H1 (cell line): Measurements from ENCODE around the gene DCXR. TPM values are rescaled to one million over a fixed set of nuclear protein-coding genes. Genes with fewer than 3 reads are reported as not detected.

Experiments used
- CTCF ChIA-PET: fragments of 300-600 bp; sonication (Branson Sonifier 250); formaldehyde crosslinking; loops from one replicate; lab custom pipeline; 2021; ENCODE audit not compliant: partially characterized antibody; lab: Charles Lee
- POLR2A ChIA-PET: fragments of 300-600 bp; sonication (Branson Sonifier 250); formaldehyde crosslinking; loops from one replicate; lab custom pipeline; 2021; ENCODE audit warnings: inconsistent platforms; ENCODE audit not compliant: partially characterized antibody; lab: Charles Lee
- DNase-seq, 2 experiments: peaks; one replicate each; pipeline versions ENCODE4 v3.0.0 to v3.0.0-alpha.2; 2010 to 2022; ENCODE audit warnings: low spot score in 2 of 2, low read depth in 1 of 2, mixed read lengths in 1 of 2
- FAIRE-seq: peaks from 2 replicates; lab custom pipeline; 2011; peaks lifted over from hg19 to GRCh38; lab: Jason Lieb, UNC
- H2AFZ ChIP-seq: 2 replicates; pipeline ENCODE4 v1.8.1; 2012; ENCODE audit warnings: low read length, inconsistent platforms
- H2AK5ac ChIP-seq: 2 replicates; pipeline ENCODE4 v1.6.1; 2013; ENCODE audit warnings: low read depth, low read length
- H2BK120ac ChIP-seq: replicated peaks from 2 replicates; pipeline ENCODE3; 2013; ENCODE audit warnings: low read depth, low read length, inconsistent platforms
- H2BK12ac ChIP-seq: 2 replicates; pipeline ENCODE4 v1.6.1; 2013; ENCODE audit warnings: low read depth, low read length
- H2BK15ac ChIP-seq: 2 replicates; pipeline ENCODE4 v1.6.1; 2013; ENCODE audit warnings: low read length
- H2BK20ac ChIP-seq: 2 replicates; pipeline ENCODE4 v1.6.1; 2013; ENCODE audit warnings: low read length
- H2BK5ac ChIP-seq: 2 replicates; pipeline ENCODE4 v1.6.1; 2013; ENCODE audit warnings: low read depth, low read length
- H3K14ac ChIP-seq: 2 replicates; pipeline ENCODE4 v1.6.1; 2013; ENCODE audit warnings: inconsistent platforms; ENCODE audit not compliant: insufficient read length
- H3K18ac ChIP-seq: 2 replicates; pipeline ENCODE4 v1.6.1; 2013; ENCODE audit warnings: low read length; ENCODE audit errors: extremely low read depth
- H3K23ac ChIP-seq: 2 replicates; pipeline ENCODE4 v1.6.1; 2013; ENCODE audit warnings: inconsistent platforms; ENCODE audit not compliant: insufficient read length
- H3K23me2 ChIP-seq: 2 replicates; pipeline ENCODE4 v1.6.1; 2013; ENCODE audit warnings: low read depth, low read length
- H3K27ac ChIP-seq: 2 replicates; pipeline ENCODE4 v1.6.1; 2011; ENCODE audit warnings: low read depth, low read length, inconsistent platforms
- H3K27me3 ChIP-seq, 4 experiments: replicated peaks in 1 of 4; 1 replicate in 1 of 4; 2 replicates in 3 of 4; pipeline versions ENCODE4 v1.6.1 to v1.8.1; 2011 to 2013; ENCODE audit warnings: low read length in 3 of 4, mild to moderate bottlenecking in 3 of 4, inconsistent platforms in 2 of 4, mixed read lengths in 2 of 4, moderate library complexity in 1 of 4; ENCODE audit not compliant: control insufficient read depth in 3 of 4, insufficient read depth in 3 of 4; ENCODE audit errors: extremely low read depth in 1 of 4
- H3K36me3 ChIP-seq, 4 experiments: 2 replicates each; pipeline versions ENCODE4 v1.6.1 to v1.8.1; 2011 to 2013; ENCODE audit warnings: mild to moderate bottlenecking in 4 of 4, low read length in 3 of 4, moderate library complexity in 2 of 4, control low read depth in 1 of 4, inconsistent platforms in 1 of 4; ENCODE audit not compliant: insufficient read depth in 4 of 4, control insufficient read depth in 2 of 4
- H3K4ac ChIP-seq: replicated peaks from 2 replicates; pipeline ENCODE3; 2013; ENCODE audit warnings: low read length, low read depth, mixed read lengths, inconsistent platforms; ENCODE audit not compliant: insufficient read length
- H3K4me1 ChIP-seq, 4 experiments: replicated peaks in 1 of 4; 1 replicate in 1 of 4; 2 replicates in 3 of 4; pipeline versions ENCODE4 v1.6.1 to v1.8.1; 2011 to 2013; ENCODE audit warnings: low read length in 3 of 4, inconsistent platforms in 2 of 4, mixed read lengths in 1 of 4; ENCODE audit not compliant: insufficient read depth in 4 of 4, control insufficient read depth in 3 of 4
- H3K4me2 ChIP-seq, 2 experiments: 2 replicates each; pipeline versions ENCODE4 v1.6.1 to v1.8.1; 2011 to 2013; ENCODE audit warnings: low read depth in 2 of 2, low read length in 2 of 2, control low read depth in 1 of 2, inconsistent platforms in 1 of 2, mild to moderate bottlenecking in 1 of 2; ENCODE audit not compliant: insufficient read depth in 1 of 2
- H3K4me3 ChIP-seq, 4 experiments: fragments of 200-600, 300-600 bp in 1 of 4; sonication (generic), shearing (Covaris generic), sonication (Bioruptor Twin) in 1 of 4; 2 replicates each; pipeline versions ENCODE4 v1.5.1 to v1.8.1; 2011 to 2016; ENCODE audit warnings: low read length in 4 of 4, low read depth in 3 of 4, control low read depth in 2 of 4, inconsistent platforms in 2 of 4, mild to moderate bottlenecking in 2 of 4, mixed read lengths in 1 of 4, moderate library complexity in 1 of 4; ENCODE audit not compliant: insufficient read depth in 2 of 4; ENCODE audit errors: extremely low read depth in 1 of 4
- H3K56ac ChIP-seq: replicated peaks from 2 replicates; pipeline ENCODE3; 2013; ENCODE audit warnings: low read depth, mild to moderate bottlenecking, mixed read lengths, low read length, inconsistent platforms; ENCODE audit not compliant: insufficient read length
- H3K79me1 ChIP-seq: 2 replicates; pipeline ENCODE4 v1.6.1; 2013; ENCODE audit warnings: low read depth, low read length, control low read depth
- H3K79me2 ChIP-seq, 2 experiments: 2 replicates each; pipeline versions ENCODE4 v1.6.1 to v1.8.1; 2012 to 2013; ENCODE audit warnings: low read length in 2 of 2, mild to moderate bottlenecking in 2 of 2, inconsistent platforms in 1 of 2; ENCODE audit not compliant: insufficient read depth in 2 of 2, control insufficient read depth in 1 of 2
- H3K9ac ChIP-seq, 4 experiments: replicated peaks in 1 of 4; 1 replicate in 1 of 4; 2 replicates in 3 of 4; pipeline versions ENCODE4 v1.6.1 to v1.8.1; 2011 to 2013; ENCODE audit warnings: low read depth in 3 of 4, low read length in 3 of 4, control low read depth in 2 of 4, mild to moderate bottlenecking in 2 of 4, moderate library complexity in 2 of 4, inconsistent platforms in 1 of 4; ENCODE audit errors: extremely low read depth in 1 of 4
- H3K9me3 ChIP-seq, 2 experiments: 2 replicates each; pipeline versions ENCODE4 v1.6.1 to v1.8.1; 2012 to 2013; ENCODE audit warnings: mild to moderate bottlenecking in 2 of 2, moderate library complexity in 2 of 2, control low read depth in 1 of 2, inconsistent platforms in 1 of 2, low read depth in 1 of 2, low read length in 1 of 2, mixed read lengths in 1 of 2; ENCODE audit not compliant: insufficient read depth in 2 of 2
- H4K20me1 ChIP-seq, 2 experiments: replicated peaks in 1 of 2; 2 replicates each; pipeline versions ENCODE3 to v1.8.1; 2011 to 2013; ENCODE audit warnings: inconsistent platforms in 2 of 2, low read length in 2 of 2, mild to moderate bottlenecking in 1 of 2; ENCODE audit not compliant: insufficient read depth in 2 of 2, control insufficient read depth in 1 of 2
- H4K5ac ChIP-seq: 2 replicates; pipeline ENCODE4 v1.6.1; 2013; ENCODE audit warnings: low read length, low read depth, mixed read lengths, inconsistent platforms; ENCODE audit not compliant: insufficient read length
- H4K8ac ChIP-seq: 2 replicates; pipeline ENCODE4 v1.8.0; 2013; ENCODE audit warnings: mild to moderate bottlenecking, moderate library complexity, low read length, inconsistent platforms; ENCODE audit not compliant: insufficient read depth; ENCODE audit errors: extremely low read depth
- H4K91ac ChIP-seq: replicated peaks from 2 replicates; pipeline ENCODE3; 2013; ENCODE audit warnings: low read length, mixed read lengths, inconsistent platforms; ENCODE audit not compliant: insufficient read length
- ATF3 ChIP-seq: IDR thresholded peaks from 2 replicates; pipeline ENCODE4 v1.6.1; 2011; ENCODE audit warnings: low read depth, mild to moderate bottlenecking, low read length; ENCODE audit not compliant: insufficient read depth
- BRCA1 ChIP-seq: IDR thresholded peaks from 2 replicates; pipeline ENCODE4 v1.6.1; 2012; ENCODE audit warnings: low read depth, low read length, improper control_type of control experiment
- CBX5 ChIP-seq: fragments of 300-800, 300-1000 bp; sonication (generic); IDR thresholded peaks from 2 replicates; pipeline ENCODE4 v1.7.1; 2016; ENCODE audit warnings: antibody characterized with exemption, low read length, low read depth
- CHD1 ChIP-seq: IDR thresholded peaks from 2 replicates; pipeline ENCODE4 v1.6.1; 2012; ENCODE audit warnings: low read depth, low read length, improper control_type of control experiment
- GABPA ChIP-seq: IDR thresholded peaks from 2 replicates; pipeline ENCODE4 v1.6.1; 2011; ENCODE audit warnings: mild to moderate bottlenecking, low read length, moderate library complexity, borderline replicate concordance; ENCODE audit not compliant: insufficient read depth
- KDM4A ChIP-seq: IDR thresholded peaks from one replicate; pipeline ENCODE4 v1.7.1; 2012; ENCODE audit warnings: low read depth, mild to moderate bottlenecking, moderate library complexity, low read length, inconsistent platforms; ENCODE audit not compliant: severe bottlenecking
- KDM5A ChIP-seq: fragments of 200-600 bp; IDR thresholded peaks from 2 replicates; pipeline ENCODE4 v1.7.1; 2012; ENCODE audit warnings: mild to moderate bottlenecking, low read length, inconsistent platforms, mixed read lengths
- NRF1 ChIP-seq: IDR thresholded peaks from 2 replicates; pipeline ENCODE4 v1.6.1; 2011; ENCODE audit warnings: mild to moderate bottlenecking, low read depth, low read length, improper control_type of control experiment
- POLR2AphosphoS5 ChIP-seq: IDR thresholded peaks from 2 replicates; pipeline ENCODE4 v1.6.1; 2011; ENCODE audit warnings: low read depth, low read length
- RNF2 ChIP-seq: fragments of 200-900, 300-1000 bp; sonication (generic); IDR thresholded peaks from 2 replicates; pipeline ENCODE4 v1.7.1; 2016; ENCODE audit warnings: borderline replicate concordance, low read depth, mild to moderate bottlenecking, antibody characterized with exemption, low read length; ENCODE audit not compliant: poor library complexity, severe bottlenecking; ENCODE audit errors: missing control alignments
- SIX5 ChIP-seq: IDR thresholded peaks from 2 replicates; pipeline ENCODE4 v1.6.1; 2011; ENCODE audit warnings: mild to moderate bottlenecking, low read depth, low read length
- TAF7 ChIP-seq: optimal IDR thresholded peaks from 2 replicates; pipeline ENCODE3; 2011; ENCODE audit warnings: low read depth, mild to moderate bottlenecking, inconsistent platforms, low read length, moderate library complexity, borderline replicate concordance
- TCF12 ChIP-seq: IDR thresholded peaks from 2 replicates; pipeline ENCODE4 v1.6.1; 2011; ENCODE audit warnings: low read depth, mild to moderate bottlenecking, low read length
- ZNF274 ChIP-seq: IDR thresholded peaks from 2 replicates; pipeline ENCODE4 v1.7.0; 2012; ENCODE audit warnings: low read length, borderline replicate concordance; ENCODE audit errors: extremely low read depth
- WGBS, 2 experiments: shearing (Covaris generic) in 1 of 2; methylation state at CpG; one replicate each; pipeline versions ENCODE4 v1.1.6 to v1.1.7; 2013 to 2015; ENCODE audit warnings: low lambda C conversion rate in 2 of 2, mixed read lengths in 2 of 2, inconsistent platforms in 1 of 2, low coverage in 1 of 2, missing lambda C conversion rate in 1 of 2; ENCODE audit not compliant: insufficient replicate concordance in 2 of 2, insufficient coverage in 1 of 2, insufficient read length in 1 of 2; ENCODE audit errors: extremely low coverage in 1 of 2, missing lambda C conversion rate in 1 of 2; 5-methylcytosine and 5-hydroxymethylcytosine counted together
- polyA plus RNA-seq, 7 experiments: library from polyadenylated mRNA; depleted of rRNA in 3 of 7; stranded (reverse) in 5 of 7; unstranded in 2 of 7; fragments of >200 nt in 5 of 7; fragments of 200-250 nt in 2 of 7; gene quantifications; 1 replicate in 5 of 7; 2 replicates in 1 of 7; 4 replicates in 1 of 7; pipeline versions ENCODE4 v1.2.1 to v1.2.3, GENCODE V29; 2011 to 2013; ENCODE audit warnings: missing spikeins in 2 of 7, mixed read lengths in 2 of 7
- total RNA-seq: library from RNA; stranded (reverse); fragmentation: NEBNext Ultra II Directional; extraction: Animal tissue kit (Norgen Biotek cat#: 25700); gene quantifications from 2 replicates; pipeline ENCODE4 v1.2.1, GENCODE V29; 2021

Gene DCXR
- total and polyA plus RNA-seq, 2 of the 8 experiments (the other 6 are each of a cell fraction or from before 2014, with no cell fraction given), result 96.3 to 212 TPM

GRCh38 chr17:82073446-82073845 is 35.9 kb upstream of the DCXR start:
- peaks cover 2 to 3% of the 10 kb centered on the region in 2 experiments for H4K20me1 ChIP-seq
- H3K4ac ChIP-seq, result no peak overlapping the region
- no peak for TF ChIP-seq GABPA
- no peak for TF ChIP-seq KDM5A
- TF ChIP-seq TAF7, result no peak
- TF ChIP-seq CBX5, result no peak
- TF ChIP-seq SIX5, result no peak
- TF ChIP-seq BRCA1, result no peak
- TF ChIP-seq CHD1, result no peak
- no peak for TF ChIP-seq POLR2AphosphoS5
- TF ChIP-seq RNF2, result no peak
- TF ChIP-seq KDM4A, result no peak
- TF ChIP-seq NRF1, result no peak
- TF ChIP-seq ATF3, result no peak
- no peak for TF ChIP-seq TCF12
- no peak for TF ChIP-seq ZNF274

More at GRCh38 chr17:82073446-82073845, 35.9 kb upstream of the DCXR start:
- H3K79me2 ChIP-seq, result no peaks in the 10 kb centered on the region
- no peak overlapping the region for H4K8ac ChIP-seq
- no peak overlapping the region for H2AFZ ChIP-seq
- no peak overlapping the region for H2BK15ac ChIP-seq
- no peak overlapping the region for H4K5ac ChIP-seq
- H3K9ac ChIP-seq, result no peak overlapping the region
- H3K56ac ChIP-seq, result no peak overlapping the region
- H3K4me3 ChIP-seq, result no peak overlapping the region
- no peak overlapping the region for H4K91ac ChIP-seq
- no peak overlapping the region for H2BK5ac ChIP-seq
- H3K27ac ChIP-seq, result no peak overlapping the region
- no peaks in the 10 kb centered on the region for H3K4me1 ChIP-seq
- no peak overlapping the region for H2BK120ac ChIP-seq
- POLR2A ChIA-PET, result interaction anchor here (6.5 to 16.2 kb wide), 3 partner anchors 7 to 18 kb away, joined by 48 to 161 read pairs (median 105); partner anchors contain the start of genes DUS1L, GPS1 and RFNG
- no peak overlapping the region for H3K4me2 ChIP-seq
- DNase-seq (no peak), FAIRE-seq (no peak)
- H2BK20ac ChIP-seq, result no peak overlapping the region
- CTCF ChIA-PET, result interaction anchor here (0.7 to 1.0 kb wide), 3 partner anchors 10 to 40 kb away, joined by 3 to 4 read pairs (median 3); no protein-coding TSS in a partner anchor
- 85% methylated on average over 9 of the region's 9 CpGs; no CpG with 5 or more reads in 1 of the 2 experiments for WGBS, 2 experiments
- no peaks in the 10 kb centered on the region for H3K79me1 ChIP-seq
- peaks cover 0 to 9% (median 1%) of the 10 kb centered on the region in 4 experiments; a peak in 2 of 8 replicates for H3K36me3 ChIP-seq
- no peak overlapping the region for H3K14ac ChIP-seq
- H3K18ac ChIP-seq, result no peak overlapping the region
- no peak overlapping the region for H2BK12ac ChIP-seq
- no peak overlapping the region for H2AK5ac ChIP-seq
- H3K9me3 ChIP-seq, result no peaks in the 10 kb centered on the region
- no peaks in the 10 kb centered on the region; a peak in 1 of 7 replicates for H3K27me3 ChIP-seq
- H3K23ac ChIP-seq, result no peak overlapping the region
- H3K23me2 ChIP-seq, result no peaks in the 10 kb centered on the region
